ENCODE data around the gene WWC1.
A peak's percentile ranks its signal among the peaks of the same experiment; 100 is the strongest.

WWC1 gene

DNA sequence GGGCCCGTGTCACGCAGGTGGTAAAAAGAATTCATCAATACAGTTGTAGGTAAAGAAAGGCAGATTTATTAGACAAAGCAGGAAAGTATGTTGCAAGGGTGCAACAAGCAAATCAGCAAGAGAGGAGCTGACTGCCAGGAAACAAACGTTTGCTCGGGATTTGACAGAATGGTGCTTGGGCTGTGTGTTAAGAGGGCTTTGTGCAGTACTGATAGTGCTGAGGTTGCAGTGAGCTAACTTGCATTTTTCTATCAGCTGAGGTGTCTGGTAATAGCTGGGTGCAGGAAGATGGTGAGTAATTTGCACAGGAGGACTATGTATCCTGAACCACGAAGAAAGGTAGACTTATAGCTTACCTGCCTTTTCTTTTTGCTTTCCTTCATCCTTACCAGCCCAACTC lies 190.9 kb downstream of the WWC1 start:
- Histone ChIP-seq H3K27me3 (replicated peaks) (no peaks in the 10 kb centered on the region), H3K4me3 (ENCODE audit: low read depth, low read length) (no peak overlapping the region), H3K36me3 (replicated peaks) (no peaks in the 10 kb centered on the region), H3K27ac (no peak overlapping the region)
- no peak for DNase-seq
- in situ Hi-C loops (cut with HindIII; ENCODE audit: low pct_ligation_motif_present, low sequenced_read_pairs) = no loop called here
- TF ChIP-seq, protein P1, sequence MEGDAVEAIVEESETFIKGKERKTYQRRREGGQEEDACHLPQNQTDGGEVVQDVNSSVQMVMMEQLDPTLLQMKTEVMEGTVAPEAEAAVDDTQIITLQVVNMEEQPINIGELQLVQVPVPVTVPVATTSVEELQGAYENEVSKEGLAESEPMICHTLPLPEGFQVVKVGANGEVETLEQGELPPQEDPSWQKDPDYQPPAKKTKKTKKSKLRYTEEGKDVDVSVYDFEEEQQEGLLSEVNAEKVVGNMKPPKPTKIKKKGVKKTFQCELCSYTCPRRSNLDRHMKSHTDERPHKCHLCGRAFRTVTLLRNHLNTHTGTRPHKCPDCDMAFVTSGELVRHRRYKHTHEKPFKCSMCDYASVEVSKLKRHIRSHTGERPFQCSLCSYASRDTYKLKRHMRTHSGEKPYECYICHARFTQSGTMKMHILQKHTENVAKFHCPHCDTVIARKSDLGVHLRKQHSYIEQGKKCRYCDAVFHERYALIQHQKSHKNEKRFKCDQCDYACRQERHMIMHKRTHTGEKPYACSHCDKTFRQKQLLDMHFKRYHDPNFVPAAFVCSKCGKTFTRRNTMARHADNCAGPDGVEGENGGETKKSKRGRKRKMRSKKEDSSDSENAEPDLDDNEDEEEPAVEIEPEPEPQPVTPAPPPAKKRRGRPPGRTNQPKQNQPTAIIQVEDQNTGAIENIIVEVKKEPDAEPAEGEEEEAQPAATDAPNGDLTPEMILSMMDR (IDR thresholded peaks at IDR 0.05; ENCODE audit: low read depth, low read length, missing control alignments) = no peak

DNA sequence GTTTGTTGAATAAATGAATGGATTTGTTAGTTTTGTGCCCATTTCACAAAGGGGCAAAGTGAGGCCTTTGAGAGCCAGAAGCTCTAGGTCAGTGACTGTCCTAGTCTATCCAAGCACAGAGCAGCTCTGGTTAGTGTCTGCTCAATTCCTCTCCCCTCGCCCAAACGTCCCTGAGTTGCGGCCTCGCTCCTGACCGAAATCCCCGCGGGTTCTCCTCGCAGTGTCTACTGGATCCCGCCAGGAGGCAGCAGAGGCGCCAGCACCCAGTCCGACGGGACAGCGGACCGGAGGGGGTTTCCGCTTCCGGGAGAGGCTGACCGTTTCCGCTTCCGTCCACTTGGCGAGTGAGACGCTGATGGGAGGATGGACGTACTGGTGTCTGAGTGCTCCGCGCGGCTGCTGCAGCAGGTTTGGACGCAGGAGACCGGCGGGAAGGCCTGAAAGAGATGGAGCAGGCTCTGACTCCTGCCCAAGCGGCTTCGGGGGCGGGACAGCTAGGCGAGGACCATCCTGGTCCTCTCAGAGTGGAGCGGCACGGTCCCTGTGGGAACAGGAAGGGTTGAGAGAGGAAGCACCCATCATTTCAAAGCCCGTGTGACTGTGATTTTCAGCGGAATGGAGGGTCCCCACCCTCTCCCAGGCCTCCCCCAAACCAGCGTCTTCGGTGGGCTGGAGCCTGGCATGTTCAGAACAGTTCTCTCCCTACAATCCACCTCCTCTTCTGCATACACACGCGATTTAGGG lies 194.9 kb downstream of the WWC1 start, which contains the start of gene RARS1:
RARS1 (plus strand) TSS at position 336 of the 744 bp plus-strand sequence; CDS start at position 364, 28 bp downstream.
- in situ Hi-C loops (cut with HindIII; ENCODE audit: low pct_ligation_motif_present, low sequenced_read_pairs) = no loop called here
- Histone ChIP-seq H3K27ac (peak within 1 kb of the TSS; percentile 77), H3K36me3 (replicated peaks) (peaks cover 30% of the 10 kb centered on the region), H3K4me3 (ENCODE audit: low read depth, low read length) (peak within 1 kb of the TSS; percentile 97), H3K27me3 (replicated peaks) (no peaks in the 10 kb centered on the region)
- TF ChIP-seq, protein P1 (IDR thresholded peaks at IDR 0.05; ENCODE audit: low read depth, low read length, missing control alignments) = peak; percentile 99
- peak; percentile 92 for DNase-seq

DNA sequence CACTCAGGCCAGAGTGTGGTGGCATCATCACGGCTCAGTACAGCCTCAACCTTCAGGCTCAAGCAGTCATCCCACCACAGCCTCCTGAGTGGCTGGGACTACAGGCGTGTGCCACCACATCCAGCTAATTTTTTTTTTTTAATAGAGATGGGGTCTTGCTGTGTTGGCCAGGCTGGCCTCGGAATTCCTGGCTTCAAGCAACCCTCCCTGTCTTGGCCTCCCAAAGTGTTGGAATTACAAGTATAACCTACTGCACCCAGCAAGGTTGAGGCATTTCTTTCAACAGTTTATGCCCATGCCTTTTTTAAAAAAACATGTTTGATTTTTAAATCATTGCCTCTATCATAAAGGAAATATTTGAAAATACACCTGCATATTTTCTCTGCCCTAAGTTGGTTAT lies 197.6 kb downstream of the WWC1 start:
- H3K36me3 ChIP-seq (replicated peaks) = peaks cover 51% of the 10 kb centered on the region
- no peaks in the 10 kb centered on the region for H3K27me3 ChIP-seq (replicated peaks)
- H3K4me3 ChIP-seq (ENCODE audit: low read depth, low read length) = no peak overlapping the region
- in situ Hi-C loops (cut with HindIII; ENCODE audit: low pct_ligation_motif_present, low sequenced_read_pairs) = no loop called here
- H3K27ac ChIP-seq = no peak overlapping the region
- TF ChIP-seq, protein P1 (IDR thresholded peaks at IDR 0.05; ENCODE audit: low read depth, low read length, missing control alignments) = no peak
- DNase-seq = no peak

DNA sequence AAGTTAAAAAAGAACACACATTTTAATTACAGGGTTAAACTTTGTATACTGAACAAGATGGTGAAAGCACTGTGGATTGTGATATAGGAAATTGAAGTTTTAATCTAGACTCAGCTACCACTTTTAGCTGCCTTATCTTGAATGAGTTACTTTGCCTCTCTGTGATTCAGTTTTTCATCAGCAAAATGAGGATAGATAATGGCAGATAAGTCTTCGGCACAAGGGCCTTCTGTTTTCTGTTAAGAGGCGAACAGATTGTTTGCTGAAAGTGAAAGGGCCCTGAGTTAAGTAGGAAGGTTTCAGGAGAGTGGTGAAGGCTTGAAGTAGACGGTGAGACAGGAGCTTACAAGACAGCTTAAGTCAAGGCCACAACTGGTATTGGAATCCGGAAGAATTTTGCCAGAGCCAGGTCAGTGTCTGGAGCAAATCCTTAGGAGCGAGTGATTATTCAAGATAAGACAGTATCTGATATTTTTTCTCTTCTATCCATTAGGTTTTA lies 202.7 kb downstream of the WWC1 start:
- Histone ChIP-seq H3K27ac (no peak overlapping the region), H3K36me3 (replicated peaks) (peaks cover 83% of the 10 kb centered on the region), H3K27me3 (replicated peaks) (no peaks in the 10 kb centered on the region), H3K4me3 (ENCODE audit: low read depth, low read length) (no peak overlapping the region)
- TF ChIP-seq, protein P1 (IDR thresholded peaks at IDR 0.05; ENCODE audit: low read depth, low read length, missing control alignments) = no peak
- no peak for DNase-seq
- in situ Hi-C loops (cut with HindIII; ENCODE audit: low pct_ligation_motif_present, low sequenced_read_pairs) = no loop called here

DNA sequence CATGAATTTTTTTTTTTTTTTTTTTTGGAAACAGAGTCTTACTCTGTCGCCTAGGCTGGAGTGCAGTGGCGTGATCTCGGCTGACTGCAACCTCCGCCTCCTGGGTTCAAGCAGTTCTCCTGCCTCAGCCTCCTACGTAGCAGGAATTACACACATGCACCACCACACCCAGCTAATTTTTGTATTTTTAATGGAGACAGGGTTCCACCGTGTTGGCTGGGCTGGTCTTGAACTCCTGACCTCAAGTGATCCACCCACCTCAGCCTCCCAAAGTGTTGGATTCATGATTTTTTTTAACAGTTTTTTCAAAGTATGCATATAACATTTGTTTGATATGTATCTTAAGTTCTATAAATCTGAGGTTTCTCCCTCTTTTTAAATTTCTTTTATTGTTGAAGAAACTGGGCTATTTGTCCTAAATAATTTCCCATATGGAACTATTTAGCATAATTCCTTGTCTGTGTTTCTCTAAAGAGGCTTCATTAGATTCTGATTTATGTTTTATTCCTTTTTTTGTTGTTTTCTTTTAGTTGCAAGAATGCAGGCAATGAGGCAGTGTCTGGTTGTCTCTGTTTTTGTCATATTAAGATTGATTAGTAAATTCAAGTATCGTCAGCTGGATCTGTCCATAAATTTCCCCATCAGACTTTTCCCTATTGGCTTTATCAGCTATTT lies 211.3 kb downstream of the WWC1 start:
- Histone ChIP-seq H3K36me3 (replicated peaks) (peaks cover 51% of the 10 kb centered on the region), H3K27me3 (replicated peaks) (no peaks in the 10 kb centered on the region), H3K27ac (no peak overlapping the region), H3K4me3 (ENCODE audit: low read depth, low read length) (no peak overlapping the region)
- in situ Hi-C loops (cut with HindIII; ENCODE audit: low pct_ligation_motif_present, low sequenced_read_pairs) = no loop called here
- TF ChIP-seq, protein P1 (IDR thresholded peaks at IDR 0.05; ENCODE audit: low read depth, low read length, missing control alignments) = no peak
- no peak for DNase-seq

Data from brain microvascular endothelial cell (primary cell).